Cardiac fibroblast (primary cell): ENCODE measurements around the gene RTN1.

Experiments used
- DNase-seq, 2 donors: peaks; one replicate each; pipeline versions ENCODE4 v3.0.0 to v3.0.0-alpha.2; 2010; ENCODE audit warnings: low read depth in 2 of 2
- H3K4me3 ChIP-seq, 2 donors: replicated peaks in 1 of 2; 1 replicate in 1 of 2; 2 replicates in 1 of 2; pipeline ENCODE4 v1.5.1; 2011; ENCODE audit warnings: low read depth in 2 of 2, low read length in 2 of 2, mild to moderate bottlenecking in 2 of 2, moderate library complexity in 1 of 2
- TF ChIP-seq, protein P1 (sequence below): IDR thresholded peaks from one replicate; pipeline ENCODE4 v1.5.1; 2011; ENCODE audit warnings: low read depth, mild to moderate bottlenecking, low read length, inconsistent platforms

The RTN1 gene

DNA sequence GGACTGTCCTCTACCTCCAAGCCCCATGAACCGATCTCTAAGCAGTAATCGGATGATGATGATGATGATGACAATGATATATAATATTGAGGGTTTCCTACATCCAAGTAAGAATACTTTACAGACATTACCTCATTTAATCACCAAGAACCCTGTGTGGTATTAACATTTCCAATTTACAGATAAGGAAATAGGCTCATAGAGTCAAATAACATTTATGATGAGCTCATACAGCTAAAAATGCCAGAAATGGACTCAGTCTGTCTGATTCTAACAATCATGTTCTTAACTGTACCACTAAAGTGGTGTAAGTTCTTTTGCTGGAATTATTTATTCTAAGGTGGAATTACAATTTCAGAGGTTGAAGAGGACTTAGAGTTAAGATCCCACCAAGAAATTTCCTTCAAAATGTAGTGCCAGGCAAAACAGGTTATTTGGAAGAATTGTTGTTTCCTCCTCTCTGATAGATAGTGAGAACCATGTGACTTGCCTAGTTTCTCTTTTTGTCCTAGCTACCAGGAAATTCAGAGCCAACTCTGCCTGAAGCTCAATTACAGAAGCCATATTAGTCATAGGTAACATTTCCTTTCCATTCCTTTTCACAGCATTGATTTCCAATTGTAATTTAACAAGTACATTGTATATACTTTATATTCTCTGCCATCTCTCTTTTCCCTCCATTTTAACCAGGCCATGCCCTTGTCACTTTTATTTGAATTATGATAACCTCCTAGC is 270.2 kb downstream of the RTN1 start:
- TF ChIP-seq, protein P1, sequence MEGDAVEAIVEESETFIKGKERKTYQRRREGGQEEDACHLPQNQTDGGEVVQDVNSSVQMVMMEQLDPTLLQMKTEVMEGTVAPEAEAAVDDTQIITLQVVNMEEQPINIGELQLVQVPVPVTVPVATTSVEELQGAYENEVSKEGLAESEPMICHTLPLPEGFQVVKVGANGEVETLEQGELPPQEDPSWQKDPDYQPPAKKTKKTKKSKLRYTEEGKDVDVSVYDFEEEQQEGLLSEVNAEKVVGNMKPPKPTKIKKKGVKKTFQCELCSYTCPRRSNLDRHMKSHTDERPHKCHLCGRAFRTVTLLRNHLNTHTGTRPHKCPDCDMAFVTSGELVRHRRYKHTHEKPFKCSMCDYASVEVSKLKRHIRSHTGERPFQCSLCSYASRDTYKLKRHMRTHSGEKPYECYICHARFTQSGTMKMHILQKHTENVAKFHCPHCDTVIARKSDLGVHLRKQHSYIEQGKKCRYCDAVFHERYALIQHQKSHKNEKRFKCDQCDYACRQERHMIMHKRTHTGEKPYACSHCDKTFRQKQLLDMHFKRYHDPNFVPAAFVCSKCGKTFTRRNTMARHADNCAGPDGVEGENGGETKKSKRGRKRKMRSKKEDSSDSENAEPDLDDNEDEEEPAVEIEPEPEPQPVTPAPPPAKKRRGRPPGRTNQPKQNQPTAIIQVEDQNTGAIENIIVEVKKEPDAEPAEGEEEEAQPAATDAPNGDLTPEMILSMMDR, result no peak
- no peak overlapping the region for H3K4me3 ChIP-seq
- no peak for DNase-seq

DNA sequence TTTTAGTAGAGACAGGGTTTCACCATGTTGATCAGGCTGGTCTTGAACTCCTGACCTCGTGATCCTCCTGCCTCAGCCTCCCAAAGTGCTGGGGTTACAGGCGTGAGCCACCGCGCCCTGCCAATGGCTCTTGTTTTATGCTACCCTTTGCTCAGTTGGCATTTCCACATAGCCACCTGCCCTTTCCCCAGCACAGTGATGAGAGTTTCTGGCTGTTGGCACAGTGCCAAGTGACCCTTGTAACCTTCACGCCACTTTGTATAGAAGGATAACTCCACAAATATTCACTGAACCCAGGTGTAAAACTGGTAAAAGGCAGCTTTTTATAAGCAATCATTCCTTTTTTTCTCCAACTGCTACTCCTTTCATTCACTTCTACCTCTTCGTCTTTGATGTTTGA is 275.5 kb downstream of the RTN1 start:
- no peak overlapping the region for H3K4me3 ChIP-seq
- DNase-seq, result no peak
- TF ChIP-seq, protein P1, result no peak

DNA sequence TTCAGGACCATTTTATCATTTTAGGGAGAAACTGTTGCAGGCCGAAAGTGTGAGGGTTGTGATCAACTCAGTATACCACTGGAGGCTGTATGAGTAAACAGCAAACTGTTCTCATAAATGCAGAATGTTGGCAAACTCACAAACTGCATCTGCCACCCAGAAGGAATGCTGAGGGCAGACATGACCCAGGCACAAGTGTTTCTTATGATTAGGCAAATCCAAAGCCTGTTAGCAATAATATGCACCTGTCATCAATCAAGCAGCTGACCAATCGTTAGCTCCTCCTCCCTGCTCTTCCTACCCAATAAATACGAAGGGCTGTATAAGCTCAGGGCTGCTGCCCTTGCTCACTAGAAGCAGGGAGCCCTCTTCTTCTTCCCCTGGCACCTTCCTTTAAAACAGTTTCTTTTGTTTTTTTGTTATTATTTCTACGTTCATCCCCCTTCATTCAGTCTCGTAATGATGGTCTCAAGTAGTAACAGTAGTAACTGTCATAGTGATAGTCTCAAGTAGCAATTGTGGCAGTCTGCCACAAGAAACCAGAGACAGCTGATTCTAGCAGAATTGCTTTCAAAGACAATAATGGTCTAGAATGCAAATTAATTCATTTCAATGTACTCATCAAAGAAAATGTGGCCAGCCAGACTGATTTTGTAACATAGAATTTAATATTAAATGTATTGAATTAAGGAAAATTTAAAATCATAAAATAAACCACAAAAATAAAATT is 278.8 kb downstream of the RTN1 start:
- DNase-seq, result no peak
- no peak overlapping the region for H3K4me3 ChIP-seq
- TF ChIP-seq, protein P1, result no peak

DNA sequence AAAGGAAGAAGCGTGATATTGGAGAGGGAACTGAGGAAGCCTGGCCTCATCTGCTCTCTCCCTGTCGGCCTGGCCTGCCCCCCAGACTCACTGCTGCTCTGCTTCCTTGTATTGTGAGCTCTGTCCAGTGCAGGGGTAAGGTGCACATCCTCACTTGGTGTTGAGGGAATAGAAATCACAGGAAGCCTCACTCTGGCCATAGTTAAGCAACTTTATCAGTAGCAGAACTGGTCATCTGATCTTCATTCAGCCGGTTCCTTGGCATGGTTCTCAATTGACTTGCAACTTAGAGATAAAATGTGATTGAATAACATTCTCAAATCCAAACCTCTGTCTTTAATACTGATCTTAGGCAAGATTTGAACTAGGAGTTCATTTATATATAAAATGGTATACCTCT is 282.5 kb downstream of the RTN1 start:
- no peak for DNase-seq
- TF ChIP-seq, protein P1, result no peak

DNA sequence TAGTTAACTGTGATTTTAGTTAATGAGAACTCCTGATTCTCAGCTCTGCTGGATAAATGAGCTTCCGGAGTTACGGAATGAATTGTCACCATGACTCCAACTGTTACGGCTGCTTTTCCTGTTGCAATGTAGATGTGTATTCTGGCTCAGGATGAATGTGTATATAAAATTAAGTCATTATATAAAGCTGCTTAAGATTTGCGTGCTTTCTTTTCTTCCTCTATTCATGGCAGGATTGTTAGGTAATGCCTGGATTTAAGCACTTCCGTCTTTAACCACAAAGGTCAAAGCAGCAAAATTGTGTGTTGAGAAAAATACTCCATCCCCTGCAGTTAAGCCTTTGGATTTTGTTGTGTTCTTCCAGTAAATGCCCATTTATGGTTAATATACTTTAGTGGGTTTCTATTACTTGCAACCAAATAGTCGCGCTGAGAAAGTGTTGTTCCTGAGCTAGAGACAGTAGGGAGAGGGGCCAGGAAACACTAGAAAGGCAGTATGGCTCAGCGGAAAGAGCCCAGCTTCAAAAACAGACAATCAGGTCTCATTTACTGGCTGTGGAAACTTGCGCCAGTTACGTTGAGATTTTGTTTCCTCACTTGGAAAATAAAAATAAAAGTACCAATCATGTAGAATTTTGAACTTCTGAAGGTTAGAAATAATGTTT is 284.6 kb downstream of the RTN1 start:
- TF ChIP-seq, protein P1, result no peak
- DNase-seq, result peak; percentile 31 to 40
- H3K4me3 ChIP-seq, result no peak overlapping the region

More for the DNA sequence above, 282.5 kb downstream of the RTN1 start:
- H3K4me3 ChIP-seq, result no peak overlapping the region

DNA sequence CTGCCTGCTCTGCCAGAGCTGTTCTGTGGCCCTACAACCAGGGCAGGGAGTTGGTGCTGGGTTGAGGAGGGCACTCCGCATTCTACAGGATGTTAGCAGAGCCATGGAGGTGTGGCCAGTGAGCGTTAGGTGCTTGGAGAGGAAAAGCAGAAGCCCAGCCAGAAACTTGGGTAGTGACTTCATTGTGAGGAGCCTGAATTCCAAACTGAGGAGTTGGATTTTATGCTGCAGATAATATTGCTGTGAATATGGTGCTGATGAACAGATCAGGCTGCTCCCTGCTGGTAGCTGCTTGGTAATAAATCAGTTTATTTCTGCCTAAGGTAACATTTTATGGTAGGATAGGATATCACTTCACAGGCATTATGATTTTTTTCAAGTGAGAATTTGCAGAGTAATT is 286.8 kb downstream of the RTN1 start:
- peak; percentile 44 to 57 for DNase-seq
- TF ChIP-seq, protein P1, result peak; percentile 21
- no peak overlapping the region for H3K4me3 ChIP-seq
